HG02588 (cell line): ENCODE measurements around the gene CD47.

Source experiments
- ATAC-seq: cut with Tn5 transposase; IDR thresholded peaks from one replicate; pipeline ENCODE4 v1.9.1; 2021; ENCODE audit warnings: mild to moderate bottlenecking, moderate library complexity; ENCODE audit not compliant: unreplicated experiment

Gene CD47

DNA sequence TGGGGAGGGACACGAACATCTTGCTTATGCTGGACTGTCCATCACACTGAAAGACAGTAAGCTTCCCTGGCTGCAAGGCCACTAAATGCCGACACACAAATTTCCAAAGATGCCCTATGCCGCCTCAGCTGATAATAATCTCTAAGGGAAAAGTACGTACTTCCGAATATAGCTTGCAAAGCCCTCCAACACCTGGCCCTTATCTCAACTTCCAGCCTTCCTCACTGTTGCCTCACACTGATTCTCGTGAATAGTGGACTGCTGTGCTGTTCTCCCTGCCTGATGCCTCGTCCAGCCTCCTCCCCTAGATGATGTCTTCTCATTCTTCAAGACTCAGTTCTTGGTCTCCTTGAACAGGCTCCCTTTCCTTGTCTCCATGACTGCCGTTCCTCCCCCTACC is 72.3 kb downstream of the CD47 start:
- no peak for ATAC-seq

GRCh38 chr3:108017587-108017986 is 73.2 kb downstream of the CD47 start:
- no peak for ATAC-seq

DNA sequence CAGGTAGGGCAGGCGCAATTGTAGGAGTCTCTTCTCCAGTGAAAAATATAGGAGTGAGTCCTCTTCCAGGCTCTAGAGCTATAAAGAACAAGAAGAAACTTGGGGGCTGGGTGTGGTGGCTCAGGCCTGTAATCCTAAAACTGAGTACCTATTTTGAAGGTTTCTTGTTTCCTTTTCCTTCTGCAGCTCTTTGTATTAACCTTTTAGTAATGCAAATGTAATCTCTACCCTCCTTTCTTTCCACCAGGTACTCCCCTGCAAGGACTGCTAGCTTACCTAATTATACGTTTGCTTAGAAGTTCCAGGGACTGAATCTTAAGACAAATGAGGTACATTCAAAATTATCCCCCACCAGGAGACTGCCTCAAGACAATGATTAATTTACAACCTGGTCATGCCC is 75.9 kb downstream of the CD47 start:
- no peak for ATAC-seq

GRCh38 chr3:108013141-108014055 is 77.4 kb downstream of the CD47 start:
- ATAC-seq = no peak

- ATAC-seq = no peak
Measured at GRCh38 chr3:108012304-108012703, 78.5 kb downstream of the CD47 start.

DNA sequence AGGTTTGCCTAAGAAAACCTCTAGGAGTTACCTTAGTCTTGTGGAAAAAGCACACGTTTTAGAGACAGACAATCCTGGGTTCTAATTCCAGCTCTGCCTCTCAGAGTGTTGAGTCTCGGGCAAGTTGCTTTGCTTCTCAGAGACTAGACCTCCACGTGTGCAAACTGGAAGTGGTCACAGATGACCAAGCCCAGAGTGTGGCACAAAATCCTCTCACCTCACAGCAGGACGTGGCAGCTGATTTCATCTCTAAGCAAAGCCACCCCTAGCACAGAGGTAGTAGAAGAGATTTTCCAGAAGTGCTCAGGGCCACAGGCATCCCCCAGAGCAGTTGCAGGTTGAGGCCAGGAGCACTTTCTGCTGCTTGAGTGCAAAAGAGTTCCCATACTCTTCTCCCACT is 79.2 kb downstream of the CD47 start:
- no peak for ATAC-seq

DNA sequence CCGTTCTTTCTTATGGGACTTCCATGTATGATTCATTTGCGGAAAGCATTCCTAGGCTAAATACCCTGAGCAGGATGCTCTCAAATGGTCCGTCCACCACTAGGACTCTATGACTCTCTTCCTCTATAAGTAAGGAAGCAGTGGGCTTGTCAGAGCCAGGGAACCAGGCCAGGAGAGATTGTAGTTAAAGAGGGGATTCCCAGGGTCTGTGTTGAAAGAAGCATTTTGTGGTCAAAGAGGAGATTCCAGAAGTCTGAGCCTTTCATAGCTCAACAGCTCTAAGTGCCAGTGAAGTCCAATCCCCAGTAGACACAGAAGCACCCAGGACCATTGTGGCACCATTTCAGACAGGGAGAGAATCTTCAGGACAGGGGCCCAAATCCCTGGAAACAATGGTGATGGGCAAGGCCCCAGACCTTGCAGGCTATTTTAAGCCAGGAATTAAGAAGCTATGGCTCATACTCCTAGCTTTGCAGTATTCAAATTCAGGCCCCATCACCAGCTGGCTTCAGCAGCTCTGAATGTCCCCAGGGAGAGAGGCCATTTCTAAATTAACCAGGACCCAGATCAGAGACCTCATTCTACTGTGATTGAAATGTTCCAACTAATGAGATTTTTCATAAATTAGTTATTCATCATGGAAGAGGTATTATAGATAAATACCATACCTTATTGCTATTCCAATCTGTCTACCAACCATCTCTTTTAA is 81.7 kb downstream of the CD47 start:
- peak; percentile 51 for ATAC-seq

- ATAC-seq = no peak
Measured at GRCh38 chr3:108008106-108008505, 82.7 kb downstream of the CD47 start.

DNA sequence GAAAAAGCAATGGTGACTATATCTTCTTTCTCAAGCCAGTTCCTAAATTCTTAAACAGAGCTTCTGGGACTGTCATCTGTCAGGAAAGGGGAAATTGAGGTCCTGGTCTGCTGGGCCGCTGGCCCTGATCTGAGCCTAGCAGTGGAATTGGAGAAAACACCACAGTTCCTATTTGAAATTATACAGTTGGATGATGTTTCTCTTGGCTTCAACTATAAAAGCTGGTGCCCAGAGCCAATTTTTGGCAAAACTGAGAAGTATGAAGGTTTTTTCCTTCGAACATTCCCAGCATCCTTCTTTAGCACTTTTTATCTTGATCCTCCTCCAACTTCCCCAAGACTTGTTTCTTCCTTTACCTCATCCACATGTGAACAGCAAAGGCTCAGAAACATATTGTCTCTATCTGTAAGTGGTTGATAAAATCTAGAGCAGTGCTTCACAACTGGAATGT is 83.9 kb downstream of the CD47 start:
- no peak for ATAC-seq

GRCh38 chr3:108006077-108006771 is 84.6 kb downstream of the CD47 start:
- no peak for ATAC-seq

DNA sequence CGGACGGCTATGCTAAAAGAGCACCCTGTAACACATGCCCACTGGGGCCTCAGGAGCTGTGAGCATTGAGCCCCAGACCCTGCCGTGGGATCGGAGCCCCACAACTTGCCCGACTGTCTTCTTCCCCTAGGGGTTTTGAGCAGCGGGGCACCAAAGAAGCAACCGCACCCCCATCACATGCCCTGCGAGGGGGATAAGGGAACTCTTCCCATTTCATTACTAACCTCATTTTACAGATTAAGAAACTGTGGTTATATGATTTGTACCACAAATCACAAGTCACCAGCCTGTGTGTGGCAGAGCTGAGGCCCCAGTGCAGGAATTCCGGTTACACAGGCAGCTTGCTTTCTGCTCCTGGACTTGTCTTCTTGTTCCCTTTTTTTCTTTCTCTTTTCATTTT is 86.2 kb downstream of the CD47 start:
- ATAC-seq = no peak

DNA sequence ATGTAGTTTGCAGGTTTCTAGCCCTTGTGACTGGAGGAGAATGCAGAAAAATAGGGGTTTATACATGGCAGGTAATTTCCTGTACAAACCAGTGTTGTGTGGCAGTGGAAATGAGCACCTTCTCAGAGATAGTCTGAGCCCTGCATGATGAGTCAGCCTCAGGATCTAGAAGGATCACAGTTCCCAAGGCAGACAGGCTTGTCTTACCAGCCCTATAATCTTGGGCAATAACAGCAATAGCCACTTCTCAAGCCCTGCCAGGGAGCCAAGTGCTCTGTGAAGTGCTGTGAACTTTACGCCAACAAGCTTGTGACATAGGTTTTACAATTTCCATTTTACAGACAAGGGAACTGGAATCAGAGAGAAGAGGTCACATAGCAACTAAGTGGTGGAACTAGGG is 89.4 kb downstream of the CD47 start:
- ATAC-seq = no peak

- ATAC-seq = no peak
Measured at GRCh38 chr3:107999215-107999775, 91.5 kb downstream of the CD47 start.

DNA sequence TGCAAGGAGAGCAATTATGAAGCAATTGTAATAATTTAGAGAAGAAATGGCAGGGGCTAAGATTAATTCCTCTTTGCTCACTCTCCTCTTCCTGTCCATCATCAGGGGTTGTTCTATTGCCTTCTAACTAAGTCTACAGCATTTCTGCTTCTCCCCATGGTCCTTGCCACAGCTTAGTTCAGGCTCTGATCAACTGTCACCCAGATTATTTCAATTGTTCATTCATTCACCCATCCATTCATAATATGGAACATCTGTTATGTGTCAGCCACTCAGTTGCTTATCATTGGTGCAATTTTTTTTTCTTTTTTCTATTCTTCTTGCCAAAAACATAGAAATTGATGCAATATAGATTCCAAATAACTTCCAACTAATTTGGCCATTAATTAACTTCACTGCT is 93.2 kb downstream of the CD47 start:
- no peak for ATAC-seq

- no peak for ATAC-seq
Measured at GRCh38 chr3:107995823-107996222, 95.0 kb downstream of the CD47 start.

- ATAC-seq = no peak
Measured at GRCh38 chr3:107994956-107995715, 95.7 kb downstream of the CD47 start.

GRCh38 chr3:107994181-107994580 is 96.7 kb downstream of the CD47 start:
- no peak for ATAC-seq

GRCh38 chr3:107993771-107994170 is 97.1 kb downstream of the CD47 start:
- ATAC-seq = no peak
